Measurements from ENCODE around the gene CPS1.
A peak's percentile ranks its signal among the peaks of the same experiment; 100 is the strongest.

The CPS1 gene

GRCh38 chr2:210548878-210549384, 7.5 kb upstream of the CPS1 start:
- no peaks in the 10 kb centered on the region for H3K36me3 ChIP-seq (ENCODE audit: insufficient read depth, low read depth, low read length)

GRCh38 chr2:210551001-210551400, 5.4 kb upstream of the CPS1 start:
- no peak overlapping the region for H3K9ac ChIP-seq (ENCODE audit: low read depth, low read length)
- H3K36me3 ChIP-seq (ENCODE audit: insufficient read depth, low read depth, low read length): no peaks in the 10 kb centered on the region
- no peaks in the 10 kb centered on the region for H3K9me3 ChIP-seq (ENCODE audit: insufficient read depth, low read depth, low read length)
- peaks cover 5% of the 10 kb centered on the region; the same call in 1 of the 2 replicates for H3K4me1 ChIP-seq (ENCODE audit: insufficient read depth, low read length)
- H3K27me3 ChIP-seq (ENCODE audit: insufficient read depth, low read length): no peaks in the 10 kb centered on the region
- H3K4me3 ChIP-seq (ENCODE audit: low read length): no peak overlapping the region
- no peak overlapping the region for H3K27ac ChIP-seq (ENCODE audit: low read length)

More at GRCh38 chr2:210548878-210549384, 7.5 kb upstream of the CPS1 start:
- peaks cover 5% of the 10 kb centered on the region; the same call in 1 of the 2 replicates for H3K4me1 ChIP-seq (ENCODE audit: insufficient read depth, low read length)
- H3K9ac ChIP-seq (ENCODE audit: low read depth, low read length): no peak overlapping the region
- no peaks in the 10 kb centered on the region for H3K27me3 ChIP-seq (ENCODE audit: insufficient read depth, low read length)
- no peaks in the 10 kb centered on the region for H3K9me3 ChIP-seq (ENCODE audit: insufficient read depth, low read depth, low read length)
- H3K27ac ChIP-seq (ENCODE audit: low read length): no peak overlapping the region
- H3K4me3 ChIP-seq (ENCODE audit: low read length): no peak overlapping the region

GRCh38 chr2:210553373-210553772, 3.0 kb upstream of the CPS1 start:
- Histone ChIP-seq H3K36me3 (ENCODE audit: insufficient read depth, low read depth, low read length) (no peaks in the 10 kb centered on the region), H3K27ac (ENCODE audit: low read length) (no peak overlapping the region), H3K9me3 (ENCODE audit: insufficient read depth, low read depth, low read length) (no peaks in the 10 kb centered on the region), H3K9ac (ENCODE audit: low read depth, low read length) (no peak overlapping the region), H3K4me1 (ENCODE audit: insufficient read depth, low read length) (peaks cover 21% of the 10 kb centered on the region), H3K27me3 (ENCODE audit: insufficient read depth, low read length) (no peaks in the 10 kb centered on the region), H3K4me3 (ENCODE audit: low read length) (no peak overlapping the region)

GRCh38 chr2:210555555-210555954, 844 bp upstream of the CPS1 start:
- H3K4me1 ChIP-seq (ENCODE audit: insufficient read depth, low read length): peaks cover 24% of the 10 kb centered on the region
- H3K27me3 ChIP-seq (ENCODE audit: insufficient read depth, low read length): no peaks in the 10 kb centered on the region
- no peak overlapping the region for H3K27ac ChIP-seq (ENCODE audit: low read length)
- H3K9ac ChIP-seq (ENCODE audit: low read depth, low read length): no peak overlapping the region
- no peaks in the 10 kb centered on the region for H3K36me3 ChIP-seq (ENCODE audit: insufficient read depth, low read depth, low read length)
- no peaks in the 10 kb centered on the region for H3K9me3 ChIP-seq (ENCODE audit: insufficient read depth, low read depth, low read length)
- H3K4me3 ChIP-seq (ENCODE audit: low read length): no peak overlapping the region

GRCh38 chr2:210557721-210558120, 1.3 kb downstream of the CPS1 start:
- Histone ChIP-seq H3K4me1 (ENCODE audit: insufficient read depth, low read length) (peaks cover 26% of the 10 kb centered on the region), H3K4me3 (ENCODE audit: low read length) (peak overlapping the region; percentile 20; the same call in 1 of the 2 replicates), H3K27ac (ENCODE audit: low read length) (no peak overlapping the region), H3K27me3 (ENCODE audit: insufficient read depth, low read length) (no peaks in the 10 kb centered on the region), H3K9ac (ENCODE audit: low read depth, low read length) (no peak overlapping the region; the same call in 1 of the 2 replicates), H3K9me3 (ENCODE audit: insufficient read depth, low read depth, low read length) (no peaks in the 10 kb centered on the region), H3K36me3 (ENCODE audit: insufficient read depth, low read depth, low read length) (no peaks in the 10 kb centered on the region)

- no peaks in the 10 kb centered on the region for H3K27me3 ChIP-seq (ENCODE audit: insufficient read depth, low read length)
- no peaks in the 10 kb centered on the region for H3K36me3 ChIP-seq (ENCODE audit: insufficient read depth, low read depth, low read length)
- peaks cover 26% of the 10 kb centered on the region for H3K4me1 ChIP-seq (ENCODE audit: insufficient read depth, low read length)
- no peak overlapping the region for H3K9ac ChIP-seq (ENCODE audit: low read depth, low read length)
- H3K9me3 ChIP-seq (ENCODE audit: insufficient read depth, low read depth, low read length): no peaks in the 10 kb centered on the region
- H3K4me3 ChIP-seq (ENCODE audit: low read length): no peak overlapping the region
- H3K27ac ChIP-seq (ENCODE audit: low read length): no peak overlapping the region
These were observed 2.3 kb downstream of the CPS1 start for GRCh38 chr2:210558708-210559107.

GRCh38 chr2:210559182-210559581, 2.8 kb downstream of the CPS1 start:
- no peaks in the 10 kb centered on the region for H3K36me3 ChIP-seq (ENCODE audit: insufficient read depth, low read depth, low read length)
- H3K4me1 ChIP-seq (ENCODE audit: insufficient read depth, low read length): peaks cover 26% of the 10 kb centered on the region
- H3K9me3 ChIP-seq (ENCODE audit: insufficient read depth, low read depth, low read length): no peaks in the 10 kb centered on the region
- H3K27me3 ChIP-seq (ENCODE audit: insufficient read depth, low read length): no peaks in the 10 kb centered on the region
- H3K27ac ChIP-seq (ENCODE audit: low read length): no peak overlapping the region
- H3K4me3 ChIP-seq (ENCODE audit: low read length): no peak overlapping the region
- no peak overlapping the region for H3K9ac ChIP-seq (ENCODE audit: low read depth, low read length)

GRCh38 chr2:210561475-210561874, 5.1 kb downstream of the CPS1 start:
- H3K4me1 ChIP-seq (ENCODE audit: insufficient read depth, low read length): peaks cover 24% of the 10 kb centered on the region
- no peaks in the 10 kb centered on the region for H3K27me3 ChIP-seq (ENCODE audit: insufficient read depth, low read length)
- no peak overlapping the region for H3K9ac ChIP-seq (ENCODE audit: low read depth, low read length)
- no peak overlapping the region for H3K4me3 ChIP-seq (ENCODE audit: low read length)
- H3K9me3 ChIP-seq (ENCODE audit: insufficient read depth, low read depth, low read length): no peaks in the 10 kb centered on the region
- no peak overlapping the region for H3K27ac ChIP-seq (ENCODE audit: low read length)
- H3K36me3 ChIP-seq (ENCODE audit: insufficient read depth, low read depth, low read length): no peaks in the 10 kb centered on the region

- no peak overlapping the region for H3K27ac ChIP-seq (ENCODE audit: low read length)
- H3K9me3 ChIP-seq (ENCODE audit: insufficient read depth, low read depth, low read length): no peaks in the 10 kb centered on the region
- H3K4me1 ChIP-seq (ENCODE audit: insufficient read depth, low read length): peaks cover 17% of the 10 kb centered on the region; the same call in 1 of the 2 replicates
- no peaks in the 10 kb centered on the region for H3K27me3 ChIP-seq (ENCODE audit: insufficient read depth, low read length)
- H3K9ac ChIP-seq (ENCODE audit: low read depth, low read length): no peak overlapping the region
- H3K4me3 ChIP-seq (ENCODE audit: low read length): no peak overlapping the region
- H3K36me3 ChIP-seq (ENCODE audit: insufficient read depth, low read depth, low read length): no peaks in the 10 kb centered on the region
These were observed 5.7 kb downstream of the CPS1 start for GRCh38 chr2:210562091-210562490.

- Histone ChIP-seq H3K27me3 (ENCODE audit: insufficient read depth, low read length) (no peaks in the 10 kb centered on the region), H3K9ac (ENCODE audit: low read depth, low read length) (no peak overlapping the region), H3K4me1 (ENCODE audit: insufficient read depth, low read length) (peaks cover 13% of the 10 kb centered on the region), H3K27ac (ENCODE audit: low read length) (no peak overlapping the region), H3K4me3 (ENCODE audit: low read length) (no peak overlapping the region), H3K9me3 (ENCODE audit: insufficient read depth, low read depth, low read length) (no peaks in the 10 kb centered on the region), H3K36me3 (ENCODE audit: insufficient read depth, low read depth, low read length) (no peaks in the 10 kb centered on the region)
These were observed 6.2 kb downstream of the CPS1 start for GRCh38 chr2:210562502-210563080.

- Histone ChIP-seq H3K36me3 (ENCODE audit: insufficient read depth, low read depth, low read length) (no peaks in the 10 kb centered on the region), H3K4me3 (ENCODE audit: low read length) (no peak overlapping the region), H3K9me3 (ENCODE audit: insufficient read depth, low read depth, low read length) (no peaks in the 10 kb centered on the region)
These were observed 10.9 kb downstream of the CPS1 start for GRCh38 chr2:210567279-210567678.

GRCh38 chr2:210568108-210568507, 11.7 kb downstream of the CPS1 start:
- Histone ChIP-seq H3K27me3 (ENCODE audit: insufficient read depth, low read length) (no peaks in the 10 kb centered on the region), H3K9me3 (ENCODE audit: insufficient read depth, low read depth, low read length) (no peaks in the 10 kb centered on the region), H3K4me3 (ENCODE audit: low read length) (no peak overlapping the region), H3K9ac (ENCODE audit: low read depth, low read length) (no peak overlapping the region), H3K27ac (ENCODE audit: low read length) (no peak overlapping the region), H3K36me3 (ENCODE audit: insufficient read depth, low read depth, low read length) (no peaks in the 10 kb centered on the region), H3K4me1 (ENCODE audit: insufficient read depth, low read length) (peaks cover 15% of the 10 kb centered on the region)

More at GRCh38 chr2:210567279-210567678, 10.9 kb downstream of the CPS1 start:
- H3K4me1 ChIP-seq (ENCODE audit: insufficient read depth, low read length): peaks cover 15% of the 10 kb centered on the region
- H3K27ac ChIP-seq (ENCODE audit: low read length): no peak overlapping the region
- no peak overlapping the region for H3K9ac ChIP-seq (ENCODE audit: low read depth, low read length)
- no peaks in the 10 kb centered on the region for H3K27me3 ChIP-seq (ENCODE audit: insufficient read depth, low read length)
